Activated naive CD8-positive, alpha-beta T cell treated with anti-CD3 and anti-CD28 coated beads, Interleukin-2, amount 50 U/mL, for 16 hours (primary cell): Measurements from ENCODE around the gene CAVIN3.

Experiments used
- DNase-seq: peaks from one replicate; pipeline ENCODE4 v3.0.0-alpha.2; 2020; ENCODE audit warnings: low read depth, low spot score

Gene CAVIN3, protein sequence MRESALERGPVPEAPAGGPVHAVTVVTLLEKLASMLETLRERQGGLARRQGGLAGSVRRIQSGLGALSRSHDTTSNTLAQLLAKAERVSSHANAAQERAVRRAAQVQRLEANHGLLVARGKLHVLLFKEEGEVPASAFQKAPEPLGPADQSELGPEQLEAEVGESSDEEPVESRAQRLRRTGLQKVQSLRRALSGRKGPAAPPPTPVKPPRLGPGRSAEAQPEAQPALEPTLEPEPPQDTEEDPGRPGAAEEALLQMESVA

GRCh38 chr11:6320411-6321155 lies at the start of gene CAVIN3:
CAVIN3 (minus strand) TSS chr11:6320501; CDS start chr11:6320476, 25 bp downstream.
- no peak for DNase-seq

DNA sequence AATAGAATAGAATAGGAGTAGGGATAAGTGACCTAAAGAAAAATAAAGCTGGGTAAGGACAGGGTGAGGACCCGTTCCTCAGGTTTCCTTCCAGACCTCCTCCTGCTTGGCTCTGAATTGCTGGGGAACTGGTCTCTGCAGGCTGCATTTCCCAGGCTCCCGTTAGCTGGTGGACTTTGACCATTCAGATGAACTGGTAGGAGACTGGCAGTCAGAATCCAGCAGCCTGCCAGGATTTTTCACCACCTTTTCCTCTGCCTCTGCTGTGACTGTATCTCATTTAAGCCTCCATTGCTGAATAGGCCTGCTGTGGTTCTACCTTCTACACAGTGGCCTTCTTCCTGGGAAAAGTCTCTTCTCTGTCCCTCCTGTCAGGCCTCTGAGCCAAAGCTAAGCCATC lies 45.4 kb upstream of the CAVIN3 start:
- no peak for DNase-seq

- peak; percentile 24 for DNase-seq
Observed at GRCh38 chr11:6362873-6363678, 42.8 kb upstream of the CAVIN3 start.

- no peak for DNase-seq
Observed at GRCh38 chr11:6362185-6362872, 42.0 kb upstream of the CAVIN3 start.

GRCh38 chr11:6360183-6360582 lies 39.9 kb upstream of the CAVIN3 start:
- DNase-seq = no peak

DNA sequence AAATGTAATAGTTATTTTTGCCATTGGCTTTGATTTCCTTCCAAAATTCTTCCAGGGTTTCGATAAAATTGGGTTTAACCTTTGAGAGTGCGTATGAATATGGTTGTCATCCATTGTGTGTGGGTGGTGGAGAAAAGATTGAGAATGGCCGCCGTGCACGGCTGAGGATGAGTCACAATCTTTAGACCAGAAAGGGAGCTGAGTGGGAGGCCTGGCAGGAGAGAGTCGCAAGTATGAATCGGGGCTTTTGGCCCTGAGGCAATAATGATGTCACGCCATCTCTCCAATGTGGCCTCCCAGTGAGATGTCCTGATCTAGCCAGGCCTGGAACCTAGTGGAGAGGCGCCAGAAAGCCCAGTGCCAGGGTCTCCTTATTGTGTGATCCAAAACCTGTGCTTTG lies 36.9 kb upstream of the CAVIN3 start:
- DNase-seq = no peak

GRCh38 chr11:6356503-6357055 lies 36.3 kb upstream of the CAVIN3 start:
- DNase-seq = no peak

- no peak for DNase-seq
Observed at GRCh38 chr11:6354651-6355485, 34.6 kb upstream of the CAVIN3 start.

DNA sequence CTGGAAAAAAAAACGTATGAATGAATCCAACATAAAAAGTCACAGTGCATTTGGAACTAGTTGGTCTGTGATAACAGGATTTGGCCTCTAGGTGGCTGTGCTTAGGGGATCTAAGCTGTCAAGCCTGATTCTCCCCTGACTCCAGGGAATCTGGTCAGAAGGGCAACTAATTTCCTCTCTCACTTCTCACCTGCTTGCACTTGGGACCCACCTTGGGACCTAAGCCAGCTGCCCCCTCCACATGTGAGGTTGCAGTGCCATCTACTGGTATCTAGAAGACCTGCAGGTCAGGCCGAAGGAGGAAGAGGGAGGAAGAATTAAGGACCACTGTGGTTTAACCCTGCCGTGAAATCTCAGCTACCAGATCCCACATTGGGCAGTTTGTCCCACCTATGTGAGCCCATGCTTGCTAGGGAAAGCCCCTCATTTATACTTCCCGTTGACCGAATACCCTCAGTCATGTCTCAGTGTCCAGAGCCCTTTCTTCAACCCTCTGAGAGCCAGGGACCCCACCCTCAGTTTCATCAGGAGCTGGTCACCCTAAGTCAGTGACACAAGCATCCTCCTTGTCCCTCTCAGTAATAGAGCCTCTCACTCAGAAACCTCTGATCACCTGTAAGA lies 33.2 kb upstream of the CAVIN3 start:
- peak; percentile 1 for DNase-seq

- no peak for DNase-seq
Observed at GRCh38 chr11:6351782-6352382, 31.6 kb upstream of the CAVIN3 start.

DNA sequence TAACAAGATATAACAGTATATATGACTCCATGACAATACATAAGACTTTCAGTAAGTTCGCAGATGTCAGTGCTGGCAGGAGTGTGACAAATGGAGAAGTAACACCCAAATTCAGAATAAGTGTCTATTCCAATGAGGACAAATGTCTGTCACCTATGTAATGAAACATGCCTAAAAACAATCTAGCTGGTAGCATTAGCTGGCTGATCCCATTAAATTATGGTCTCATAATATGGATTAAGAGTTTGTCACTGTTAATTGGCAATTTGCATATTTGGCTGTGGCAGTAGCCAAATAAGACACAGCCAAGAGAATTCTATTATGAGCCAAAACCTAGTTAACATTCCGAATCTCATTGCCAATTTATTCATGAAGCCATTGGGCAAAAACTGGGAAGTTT lies 30.2 kb upstream of the CAVIN3 start:
- DNase-seq = no peak

DNA sequence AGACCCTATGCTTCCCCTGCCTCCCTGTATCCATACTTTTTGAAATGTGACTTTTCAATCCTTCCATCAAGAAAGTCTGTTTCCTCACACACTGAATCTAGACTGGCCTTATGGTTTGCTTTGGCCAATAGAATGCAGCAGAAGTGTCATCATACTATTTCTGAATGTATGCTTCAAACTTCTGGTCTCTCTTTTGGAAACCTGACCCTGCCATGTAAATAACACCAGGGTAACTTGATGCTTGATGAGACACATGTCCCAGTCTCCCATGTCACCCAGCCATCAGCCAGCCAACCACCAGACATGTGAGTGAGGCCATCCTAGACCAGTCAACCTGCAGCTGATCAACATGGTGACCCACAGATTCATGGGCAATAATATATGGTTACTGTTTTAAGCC lies 29.7 kb upstream of the CAVIN3 start:
- DNase-seq = no peak

GRCh38 chr11:6345366-6345765 lies 25.1 kb upstream of the CAVIN3 start:
- no peak for DNase-seq

DNA sequence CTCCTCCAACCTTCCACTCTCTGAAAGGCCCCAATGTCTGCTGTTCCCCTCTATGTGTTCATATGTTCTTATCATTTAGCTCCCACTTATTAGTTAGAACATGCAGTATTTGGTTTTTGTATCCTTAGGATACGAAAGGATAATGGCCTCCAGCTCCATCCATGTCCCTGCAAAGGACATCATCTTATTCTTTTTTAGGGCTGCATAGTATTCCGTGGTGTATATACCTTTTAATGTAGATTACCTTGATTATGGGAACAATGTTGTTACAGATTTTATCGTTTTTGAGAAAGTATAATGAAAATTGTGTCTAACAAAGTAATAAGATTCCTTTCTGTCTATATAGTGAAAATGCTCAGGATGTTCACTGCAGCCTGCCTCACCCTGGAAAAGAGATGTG lies 16.0 kb upstream of the CAVIN3 start:
- DNase-seq = no peak

- DNase-seq = no peak
Observed at GRCh38 chr11:6334806-6335205, 14.5 kb upstream of the CAVIN3 start.

GRCh38 chr11:6333095-6333494 lies 12.8 kb upstream of the CAVIN3 start:
- DNase-seq = no peak

GRCh38 chr11:6332066-6332465 lies 11.8 kb upstream of the CAVIN3 start:
- DNase-seq = no peak

DNA sequence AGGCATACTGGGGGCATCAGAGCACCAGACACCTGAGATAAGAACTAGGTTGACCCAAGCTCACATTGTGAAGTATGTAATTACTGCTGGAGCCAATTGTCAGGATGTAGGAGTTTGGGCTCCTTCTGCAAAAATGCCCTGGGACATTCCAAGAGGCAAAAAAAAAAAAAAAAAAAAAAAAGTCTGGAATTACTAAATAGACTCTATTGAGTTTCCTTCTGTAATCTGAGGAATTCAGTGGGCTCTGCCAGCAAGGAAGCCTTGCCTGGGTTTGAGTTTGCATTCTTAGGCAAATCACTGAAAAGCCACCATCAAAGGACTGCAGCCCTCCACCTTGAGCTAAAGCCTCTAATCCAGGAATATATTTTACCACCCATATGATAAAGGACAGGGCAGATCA lies 8.0 kb upstream of the CAVIN3 start:
- no peak for DNase-seq

DNA sequence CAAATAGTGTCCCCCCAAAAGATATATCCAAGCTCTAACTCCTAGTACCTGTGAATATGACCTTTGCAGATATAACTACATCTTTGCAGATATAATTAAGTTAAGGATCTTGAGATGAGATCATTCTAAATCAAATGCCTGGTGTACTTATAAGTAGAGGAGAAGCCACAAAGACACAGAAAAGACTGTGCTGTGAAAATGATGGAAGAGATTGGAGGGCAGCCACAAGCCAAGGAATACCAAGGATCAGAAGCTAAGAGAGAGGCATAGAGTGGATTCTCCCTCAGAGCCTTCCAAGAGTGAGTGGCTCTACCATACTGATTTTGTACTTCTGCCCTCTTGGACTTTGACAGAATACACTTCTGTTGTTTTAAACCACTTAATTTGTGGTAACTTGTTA lies 7.5 kb upstream of the CAVIN3 start:
- DNase-seq = no peak

- DNase-seq = no peak
Observed at GRCh38 chr11:6326985-6327384, 6.7 kb upstream of the CAVIN3 start.
